Measurements from ENCODE around the gene MAN2B1. TPM values are rescaled to one million over a fixed set of nuclear protein-coding genes. Genes with fewer than 3 reads are reported as not detected.
A peak's percentile ranks its signal among the peaks of the same experiment; 100 is the strongest.

The MAN2B1 gene
- total RNA-seq, 1 experiment from 2014 or later: 48.2 TPM

GRCh38 chr19:12675399-12675798 is 8.9 kb upstream of the MAN2B1 start:
- Histone ChIP-seq H3K9me3 (ENCODE audit: insufficient read depth, low read depth) (no peaks in the 10 kb centered on the region), H4K20me1 (ENCODE audit: insufficient read depth) (peaks cover 25% of the 10 kb centered on the region), H3K9me2 (ENCODE audit: insufficient read depth) (no peaks in the 10 kb centered on the region), H2AFZ (no peak overlapping the region), H3F3A (ENCODE audit: insufficient read depth, low read depth) (peaks cover 48% of the 10 kb centered on the region), H3K27me3 (ENCODE audit: insufficient read depth, low read depth) (no peaks in the 10 kb centered on the region), H3K27ac (no peak overlapping the region), H3K36me3 (ENCODE audit: low read depth) (peaks cover 34% of the 10 kb centered on the region), H3K79me2 (ENCODE audit: low read depth) (peaks cover 24% of the 10 kb centered on the region), H3K4me3 (no peak overlapping the region), H3K4me1 (replicated peaks; ENCODE audit: insufficient read depth) (peaks cover 11% of the 10 kb centered on the region; the same call in 1 of the 2 replicates), H3K4me2 (no peak overlapping the region)
- no TSS peak for BruUV-seq (replicated peaks)
- no peak for TF ChIP-seq EZH2 (IDR thresholded peaks at IDR 0.05; ENCODE audit: low read depth)
- TF ChIP-seq, protein P1, sequence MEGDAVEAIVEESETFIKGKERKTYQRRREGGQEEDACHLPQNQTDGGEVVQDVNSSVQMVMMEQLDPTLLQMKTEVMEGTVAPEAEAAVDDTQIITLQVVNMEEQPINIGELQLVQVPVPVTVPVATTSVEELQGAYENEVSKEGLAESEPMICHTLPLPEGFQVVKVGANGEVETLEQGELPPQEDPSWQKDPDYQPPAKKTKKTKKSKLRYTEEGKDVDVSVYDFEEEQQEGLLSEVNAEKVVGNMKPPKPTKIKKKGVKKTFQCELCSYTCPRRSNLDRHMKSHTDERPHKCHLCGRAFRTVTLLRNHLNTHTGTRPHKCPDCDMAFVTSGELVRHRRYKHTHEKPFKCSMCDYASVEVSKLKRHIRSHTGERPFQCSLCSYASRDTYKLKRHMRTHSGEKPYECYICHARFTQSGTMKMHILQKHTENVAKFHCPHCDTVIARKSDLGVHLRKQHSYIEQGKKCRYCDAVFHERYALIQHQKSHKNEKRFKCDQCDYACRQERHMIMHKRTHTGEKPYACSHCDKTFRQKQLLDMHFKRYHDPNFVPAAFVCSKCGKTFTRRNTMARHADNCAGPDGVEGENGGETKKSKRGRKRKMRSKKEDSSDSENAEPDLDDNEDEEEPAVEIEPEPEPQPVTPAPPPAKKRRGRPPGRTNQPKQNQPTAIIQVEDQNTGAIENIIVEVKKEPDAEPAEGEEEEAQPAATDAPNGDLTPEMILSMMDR (conservative IDR thresholded peaks at IDR 0.05): no peak
- intact Hi-C loops (cut with micrococcal nuclease; ENCODE audit: unreplicated experiment): no loop called here
- CTCF ChIA-PET: no interaction called here
- no peak for DNase-seq
- POLR2A ChIA-PET (ENCODE audit: unreplicated experiment): no interaction called here

DNA sequence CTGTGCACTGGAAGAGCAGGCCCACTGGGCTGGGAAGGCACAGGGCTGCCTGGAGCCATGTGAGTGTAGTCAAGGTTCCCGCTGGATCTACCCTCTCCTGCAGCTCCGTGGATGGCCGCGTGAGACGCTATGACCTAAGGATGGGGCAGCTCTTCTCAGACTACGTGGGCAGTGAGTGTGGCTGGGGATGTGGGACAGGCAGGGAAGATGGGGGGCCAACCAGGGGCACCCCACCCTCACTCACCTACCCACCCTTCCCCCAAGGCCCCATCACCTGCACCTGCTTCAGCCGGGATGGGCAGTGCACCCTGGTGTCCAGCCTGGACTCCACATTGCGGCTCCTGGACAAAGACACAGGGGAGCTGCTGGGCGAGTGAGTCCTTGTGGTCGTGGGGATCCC is 6.2 kb upstream of the MAN2B1 start:
- H3K9me3 ChIP-seq (ENCODE audit: insufficient read depth, low read depth): no peaks in the 10 kb centered on the region
- H3K27ac ChIP-seq: no peak overlapping the region
- peaks cover 15% of the 10 kb centered on the region for H3K4me1 ChIP-seq (replicated peaks; ENCODE audit: insufficient read depth)
- H3K4me2 ChIP-seq: no peak overlapping the region
- ChIA-PET POLR2A (ENCODE audit: unreplicated experiment) (interaction anchor here (0.7 kb wide), 1 partner anchor 472 kb away, joined by 5 read pairs; no protein-coding TSS in a partner anchor), CTCF (interaction anchor here (0.7 to 1.0 kb wide), 3 partner anchors 27 to 1405 kb away, joined by 4 to 13 read pairs (median 13); no protein-coding TSS in a partner anchor)
- no peak for DNase-seq
- H3K9me2 ChIP-seq (ENCODE audit: insufficient read depth): no peaks in the 10 kb centered on the region
- TF ChIP-seq, protein P1 (conservative IDR thresholded peaks at IDR 0.05): no peak
- no peak for TF ChIP-seq EZH2 (IDR thresholded peaks at IDR 0.05; ENCODE audit: low read depth)
- H3K36me3 ChIP-seq (ENCODE audit: low read depth): peaks cover 20% of the 10 kb centered on the region
- no peak overlapping the region for H2AFZ ChIP-seq
- intact Hi-C loops (cut with micrococcal nuclease; ENCODE audit: unreplicated experiment): loop anchor here (2.0 kb wide), 1 partner anchor 108 kb away; no protein-coding TSS in a partner anchor
- peaks cover 29% of the 10 kb centered on the region for H3K79me2 ChIP-seq (ENCODE audit: low read depth)
- H3K27me3 ChIP-seq (ENCODE audit: insufficient read depth, low read depth): no peaks in the 10 kb centered on the region
- BruUV-seq (replicated peaks): no TSS peak
- H4K20me1 ChIP-seq (ENCODE audit: insufficient read depth): peaks cover 15% of the 10 kb centered on the region
- H3F3A ChIP-seq (ENCODE audit: insufficient read depth, low read depth): peaks cover 47% of the 10 kb centered on the region
- no peak overlapping the region for H3K4me3 ChIP-seq

DNA sequence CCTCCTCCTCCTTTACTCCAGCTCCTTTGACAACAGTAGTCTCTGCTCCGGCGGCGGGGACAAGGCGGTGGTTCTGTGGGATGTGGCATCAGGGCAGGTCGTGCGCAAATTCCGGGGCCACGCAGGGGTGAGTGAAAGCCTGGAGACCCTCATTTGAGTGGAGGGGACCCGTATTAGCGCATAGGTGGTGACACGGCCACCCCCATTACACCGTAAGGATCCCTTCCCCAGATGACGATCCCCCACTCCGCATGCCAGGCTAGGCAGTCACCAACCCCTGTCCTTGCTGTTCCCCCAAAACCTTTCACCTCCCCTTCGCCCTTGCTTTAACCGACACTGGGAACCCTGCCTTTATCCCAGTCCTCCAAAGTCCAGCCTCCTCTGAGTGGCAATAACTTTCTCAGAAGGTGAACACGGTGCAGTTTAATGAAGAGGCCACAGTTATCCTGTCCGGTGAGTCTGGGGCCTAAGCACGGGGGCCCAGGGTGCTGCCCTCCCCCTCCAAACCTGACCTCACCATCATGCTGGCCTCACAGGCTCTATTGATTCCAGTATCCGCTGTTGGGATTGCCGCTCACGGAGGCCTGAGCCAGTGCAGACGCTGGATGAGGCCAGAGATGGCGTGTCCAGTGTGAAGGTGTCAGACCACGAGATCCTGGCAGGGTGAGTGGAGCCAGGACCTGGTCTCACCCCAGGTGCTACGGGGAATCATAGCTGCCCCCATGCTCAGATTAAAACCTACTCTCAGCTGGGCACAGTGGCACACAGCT is 3.8 kb upstream of the MAN2B1 start:
- DNase-seq: no peak
- no peaks in the 10 kb centered on the region for H4K20me1 ChIP-seq (ENCODE audit: insufficient read depth)
- peaks cover 39% of the 10 kb centered on the region for H3K79me2 ChIP-seq (ENCODE audit: low read depth)
- H3K9me3 ChIP-seq (ENCODE audit: insufficient read depth, low read depth): no peaks in the 10 kb centered on the region
- peak overlapping the region; percentile 69 for H3K4me3 ChIP-seq
- CTCF ChIA-PET: no interaction called here
- peaks cover 29% of the 10 kb centered on the region for H3K4me1 ChIP-seq (replicated peaks; ENCODE audit: insufficient read depth)
- no TSS peak for BruUV-seq (replicated peaks)
- H3K27ac ChIP-seq: peak overlapping the region; percentile 81
- intact Hi-C loops (cut with micrococcal nuclease; ENCODE audit: unreplicated experiment): no loop called here
- H3K27me3 ChIP-seq (ENCODE audit: insufficient read depth, low read depth): no peaks in the 10 kb centered on the region
- H3K9me2 ChIP-seq (ENCODE audit: insufficient read depth): no peaks in the 10 kb centered on the region
- POLR2A ChIA-PET (ENCODE audit: unreplicated experiment): interaction anchor here (0.7 kb wide), 1 partner anchor 337 kb away, joined by 3 read pairs; the partner anchor contains the start of gene ZNF563
- H3K36me3 ChIP-seq (ENCODE audit: low read depth): peaks cover 7% of the 10 kb centered on the region
- peak overlapping the region; percentile 89 for H2AFZ ChIP-seq
- peaks cover 35% of the 10 kb centered on the region for H3F3A ChIP-seq (ENCODE audit: insufficient read depth, low read depth)
- H3K4me2 ChIP-seq: peak overlapping the region; percentile 81
- no peak for TF ChIP-seq EZH2 (IDR thresholded peaks at IDR 0.05; ENCODE audit: low read depth)
- TF ChIP-seq, protein P1 (conservative IDR thresholded peaks at IDR 0.05): no peak

Measured in PC-9 (cell line).